Cerebellar cortex (tissue), 1 donor: Measurements from ENCODE around the gene BTBD9.
"Not testable (repeated sequence)": the region's sequence is repeated elsewhere in the genome, so short reads cannot be mapped to it uniquely, and the experiment has no call there.

Experiments used
- DNase-seq: peaks from one replicate; pipeline ENCODE4 v3.0.0-alpha.2; 2015; ENCODE audit warnings: low spot score

The BTBD9 gene

GRCh38 chr6:38144365-38144945 is 495.3 kb downstream of the BTBD9 start:
- no peak for DNase-seq

- no peak for DNase-seq
Measured at GRCh38 chr6:38143191-38144150, 496.3 kb downstream of the BTBD9 start.

- no peak for DNase-seq
Measured at GRCh38 chr6:38142178-38142902, 497.4 kb downstream of the BTBD9 start.

- DNase-seq = no peak
Measured at GRCh38 chr6:38141716-38142115, 498.0 kb downstream of the BTBD9 start.

- no peak for DNase-seq
Measured at GRCh38 chr6:38141085-38141484, 498.6 kb downstream of the BTBD9 start.

- DNase-seq = no peak
Measured at GRCh38 chr6:38138374-38138773, 501.4 kb downstream of the BTBD9 start.

GRCh38 chr6:38137608-38138265 is 502.0 kb downstream of the BTBD9 start:
- no peak for DNase-seq

- DNase-seq = no peak
Measured at GRCh38 chr6:38136547-38136946, 503.2 kb downstream of the BTBD9 start.

- DNase-seq = no peak
Measured at GRCh38 chr6:38134704-38135088, 505.0 kb downstream of the BTBD9 start.

GRCh38 chr6:38133932-38134703 is 505.6 kb downstream of the BTBD9 start:
- DNase-seq = no peak

GRCh38 chr6:38131527-38131965 is 508.2 kb downstream of the BTBD9 start:
- DNase-seq = no peak

- DNase-seq = no peak
Measured at GRCh38 chr6:38127284-38127683, 512.4 kb downstream of the BTBD9 start.

- not testable (repeated sequence) for DNase-seq
Measured at GRCh38 chr6:38124224-38124926, 515.4 kb downstream of the BTBD9 start.

GRCh38 chr6:38119516-38119915 is 520.2 kb downstream of the BTBD9 start:
- DNase-seq = peak; percentile 44

GRCh38 chr6:38118791-38119365 is 520.9 kb downstream of the BTBD9 start:
- DNase-seq = no peak
